ENCODE data around the gene ARVCF. TPM values are rescaled to one million over a fixed set of nuclear protein-coding genes. Genes with fewer than 3 reads are reported as not detected.

ARVCF gene
- total RNA-seq, 2 donors from 2014 or later: 39.6 to 65.9 TPM

GRCh38 chr22:19984851-19985811 lies 31.5 kb downstream of the ARVCF start:
- 79% methylated on average over 11 of the region's 11 CpGs for WGBS
- Histone ChIP-seq H3K27ac (no peak overlapping the region), H3K4me1 (replicated peaks) (peaks cover 4% of the 10 kb centered on the region), H3K27me3 (replicated peaks; ENCODE audit: insufficient read depth) (no peaks in the 10 kb centered on the region), H3K4me3 (no peak overlapping the region), H3K36me3 (peaks cover 3 to 5% of the 10 kb centered on the region in 2 donors), H3K9me3 (no peaks in the 10 kb centered on the region)
- intact Hi-C loops (cut with DNase I): no loop called here
- no peak for DNase-seq (ENCODE audit: low spot score)
- TF ChIP-seq CTCF (IDR thresholded peaks at IDR 0.05): no peak

- H3K4me1 ChIP-seq (replicated peaks): peaks cover 4% of the 10 kb centered on the region
Observed at GRCh38 chr22:19984201-19984753, 32.3 kb downstream of the ARVCF start.

GRCh38 chr22:19983741-19984140 lies 32.9 kb downstream of the ARVCF start:
- H3K36me3 ChIP-seq: peaks cover 5 to 7% of the 10 kb centered on the region in 2 donors
- TF ChIP-seq POLR2A (IDR thresholded peaks at IDR 0.05) (no peak), CTCF (IDR thresholded peaks at IDR 0.05) (no peak), POLR2AphosphoS5 (IDR thresholded peaks at IDR 0.05) (no peak)
- peaks cover 4% of the 10 kb centered on the region for H3K4me1 ChIP-seq (replicated peaks)
- H3K27me3 ChIP-seq (replicated peaks; ENCODE audit: insufficient read depth): no peaks in the 10 kb centered on the region
- H3K4me3 ChIP-seq: no peak overlapping the region
- no peak for DNase-seq (ENCODE audit: low spot score)
- intact Hi-C loops (cut with DNase I): no loop called here
- WGBS: 79% methylated on average over 5 of the region's 5 CpGs
- H3K27ac ChIP-seq: no peak overlapping the region
- H3K9me3 ChIP-seq: no peaks in the 10 kb centered on the region

More at GRCh38 chr22:19984201-19984753, 32.3 kb downstream of the ARVCF start:
- no peak for DNase-seq (ENCODE audit: low spot score)
- H3K36me3 ChIP-seq: peaks cover 5 to 7% of the 10 kb centered on the region in 2 donors
- no peaks in the 10 kb centered on the region for H3K9me3 ChIP-seq
- no peak overlapping the region for H3K27ac ChIP-seq
- TF ChIP-seq POLR2A (IDR thresholded peaks at IDR 0.05): no peak
- TF ChIP-seq POLR2AphosphoS5 (IDR thresholded peaks at IDR 0.05): no peak
- TF ChIP-seq CTCF (IDR thresholded peaks at IDR 0.05): no peak
- H3K4me3 ChIP-seq: no peak overlapping the region
- 64% methylated on average over 19 of the region's 19 CpGs for WGBS
- no peaks in the 10 kb centered on the region for H3K27me3 ChIP-seq (replicated peaks; ENCODE audit: insufficient read depth)
- intact Hi-C loops (cut with DNase I): no loop called here

- WGBS: 73% methylated on average over 8 of the region's 8 CpGs
- no peak for DNase-seq (ENCODE audit: low spot score)
- Histone ChIP-seq H3K27ac (no peak overlapping the region), H3K4me3 (no peak overlapping the region), H3K27me3 (replicated peaks; ENCODE audit: insufficient read depth) (no peaks in the 10 kb centered on the region), H3K36me3 (peaks cover 5 to 7% of the 10 kb centered on the region in 2 donors), H3K9me3 (no peaks in the 10 kb centered on the region), H3K4me1 (replicated peaks) (peaks cover 4% of the 10 kb centered on the region)
- intact Hi-C loops (cut with DNase I): no loop called here
- TF ChIP-seq POLR2A (IDR thresholded peaks at IDR 0.05) (no peak), CTCF (IDR thresholded peaks at IDR 0.05) (no peak), POLR2AphosphoS5 (IDR thresholded peaks at IDR 0.05) (no peak)
Observed at GRCh38 chr22:19982991-19983578, 33.5 kb downstream of the ARVCF start.
